ENCODE measurements around the gene IGSF22.

GRCh38 chr11:18727479-18728236 is 1.7 kb upstream of the IGSF22 start:
- TF ChIP-seq, protein P1, sequence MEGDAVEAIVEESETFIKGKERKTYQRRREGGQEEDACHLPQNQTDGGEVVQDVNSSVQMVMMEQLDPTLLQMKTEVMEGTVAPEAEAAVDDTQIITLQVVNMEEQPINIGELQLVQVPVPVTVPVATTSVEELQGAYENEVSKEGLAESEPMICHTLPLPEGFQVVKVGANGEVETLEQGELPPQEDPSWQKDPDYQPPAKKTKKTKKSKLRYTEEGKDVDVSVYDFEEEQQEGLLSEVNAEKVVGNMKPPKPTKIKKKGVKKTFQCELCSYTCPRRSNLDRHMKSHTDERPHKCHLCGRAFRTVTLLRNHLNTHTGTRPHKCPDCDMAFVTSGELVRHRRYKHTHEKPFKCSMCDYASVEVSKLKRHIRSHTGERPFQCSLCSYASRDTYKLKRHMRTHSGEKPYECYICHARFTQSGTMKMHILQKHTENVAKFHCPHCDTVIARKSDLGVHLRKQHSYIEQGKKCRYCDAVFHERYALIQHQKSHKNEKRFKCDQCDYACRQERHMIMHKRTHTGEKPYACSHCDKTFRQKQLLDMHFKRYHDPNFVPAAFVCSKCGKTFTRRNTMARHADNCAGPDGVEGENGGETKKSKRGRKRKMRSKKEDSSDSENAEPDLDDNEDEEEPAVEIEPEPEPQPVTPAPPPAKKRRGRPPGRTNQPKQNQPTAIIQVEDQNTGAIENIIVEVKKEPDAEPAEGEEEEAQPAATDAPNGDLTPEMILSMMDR (IDR thresholded peaks at IDR 0.05; ENCODE audit: low read depth, low read length), result peak; percentile 93
- TF ChIP-seq POLR2A (IDR thresholded peaks at IDR 0.05; ENCODE audit: extremely low read depth, insufficient read length), result no peak
- no peak for TF ChIP-seq MYC (IDR thresholded peaks at IDR 0.05; ENCODE audit: low read depth, low read length)
- TF ChIP-seq MAX (IDR thresholded peaks at IDR 0.05; ENCODE audit: low read depth, low read length), result no peak
